GM06990 (cell line): ENCODE results near the gene RACGAP1.

Experiments used
- DNase-seq: peaks from one replicate; pipeline ENCODE4 v3.0.0-alpha.2; 2011; ENCODE audit not compliant: insufficient read length; ENCODE audit errors: extremely low read depth
- H3K27me3 ChIP-seq: replicated peaks from 2 replicates; pipeline ENCODE4 v1.6.0; 2011; ENCODE audit warnings: low read length; ENCODE audit not compliant: control insufficient read depth, insufficient read depth
- H3K36me3 ChIP-seq: 2 replicates; pipeline ENCODE4 v1.5.1; 2011; ENCODE audit warnings: low read length; ENCODE audit not compliant: control insufficient read depth, insufficient read depth
- H3K4me3 ChIP-seq: replicated peaks from 2 replicates; pipeline ENCODE4 v1.5.1; 2011; ENCODE audit warnings: low read depth, mild to moderate bottlenecking, control low read depth, low read length
- TF ChIP-seq, protein P1 (sequence below): IDR thresholded peaks from 2 replicates; pipeline ENCODE4 v1.5.1; 2011; ENCODE audit warnings: low read length, control low read depth, mild to moderate bottlenecking, inconsistent platforms; ENCODE audit not compliant: insufficient read depth, poor library complexity, severe bottlenecking

RACGAP1 gene

DNA sequence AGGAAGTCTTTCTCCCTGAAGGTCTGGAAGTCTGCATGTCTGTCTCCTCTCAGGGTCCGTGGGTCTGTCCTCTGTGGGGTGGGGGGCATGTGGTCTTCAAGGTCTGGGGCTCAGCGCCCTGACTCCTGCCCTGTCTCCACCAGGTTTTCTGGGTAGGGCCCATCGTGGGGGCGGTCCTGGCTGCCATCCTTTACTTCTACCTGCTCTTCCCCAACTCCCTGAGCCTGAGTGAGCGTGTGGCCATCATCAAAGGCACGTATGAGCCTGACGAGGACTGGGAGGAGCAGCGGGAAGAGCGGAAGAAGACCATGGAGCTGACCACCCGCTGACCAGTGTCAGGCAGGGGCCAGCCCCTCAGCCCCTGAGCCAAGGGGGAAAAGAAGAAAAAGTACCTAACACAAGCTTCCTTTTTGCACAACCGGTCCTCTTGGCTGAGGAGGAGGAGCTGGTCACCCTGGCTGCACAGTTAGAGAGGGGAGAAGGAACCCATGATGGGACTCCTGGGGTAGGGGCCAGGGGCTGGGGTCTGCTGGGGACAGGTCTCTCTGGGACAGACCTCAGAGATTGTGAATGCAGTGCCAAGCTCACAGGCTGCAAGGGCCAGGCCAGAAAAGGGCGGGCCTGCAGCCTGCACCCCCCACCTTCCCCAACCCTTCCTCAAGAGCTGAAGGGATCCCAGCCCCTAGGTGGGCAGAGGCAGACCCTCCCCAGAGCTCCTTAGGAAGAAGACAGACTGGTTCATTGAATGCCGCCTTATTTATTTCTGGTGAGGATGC lies 60.3 kb downstream of the RACGAP1 start:
- Histone ChIP-seq H3K36me3 (no peaks in the 10 kb centered on the region), H3K4me3 (no peak overlapping the region), H3K27me3 (peaks cover 3% of the 10 kb centered on the region)
- DNase-seq: no peak
- TF ChIP-seq, protein P1, sequence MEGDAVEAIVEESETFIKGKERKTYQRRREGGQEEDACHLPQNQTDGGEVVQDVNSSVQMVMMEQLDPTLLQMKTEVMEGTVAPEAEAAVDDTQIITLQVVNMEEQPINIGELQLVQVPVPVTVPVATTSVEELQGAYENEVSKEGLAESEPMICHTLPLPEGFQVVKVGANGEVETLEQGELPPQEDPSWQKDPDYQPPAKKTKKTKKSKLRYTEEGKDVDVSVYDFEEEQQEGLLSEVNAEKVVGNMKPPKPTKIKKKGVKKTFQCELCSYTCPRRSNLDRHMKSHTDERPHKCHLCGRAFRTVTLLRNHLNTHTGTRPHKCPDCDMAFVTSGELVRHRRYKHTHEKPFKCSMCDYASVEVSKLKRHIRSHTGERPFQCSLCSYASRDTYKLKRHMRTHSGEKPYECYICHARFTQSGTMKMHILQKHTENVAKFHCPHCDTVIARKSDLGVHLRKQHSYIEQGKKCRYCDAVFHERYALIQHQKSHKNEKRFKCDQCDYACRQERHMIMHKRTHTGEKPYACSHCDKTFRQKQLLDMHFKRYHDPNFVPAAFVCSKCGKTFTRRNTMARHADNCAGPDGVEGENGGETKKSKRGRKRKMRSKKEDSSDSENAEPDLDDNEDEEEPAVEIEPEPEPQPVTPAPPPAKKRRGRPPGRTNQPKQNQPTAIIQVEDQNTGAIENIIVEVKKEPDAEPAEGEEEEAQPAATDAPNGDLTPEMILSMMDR: no peak

DNA sequence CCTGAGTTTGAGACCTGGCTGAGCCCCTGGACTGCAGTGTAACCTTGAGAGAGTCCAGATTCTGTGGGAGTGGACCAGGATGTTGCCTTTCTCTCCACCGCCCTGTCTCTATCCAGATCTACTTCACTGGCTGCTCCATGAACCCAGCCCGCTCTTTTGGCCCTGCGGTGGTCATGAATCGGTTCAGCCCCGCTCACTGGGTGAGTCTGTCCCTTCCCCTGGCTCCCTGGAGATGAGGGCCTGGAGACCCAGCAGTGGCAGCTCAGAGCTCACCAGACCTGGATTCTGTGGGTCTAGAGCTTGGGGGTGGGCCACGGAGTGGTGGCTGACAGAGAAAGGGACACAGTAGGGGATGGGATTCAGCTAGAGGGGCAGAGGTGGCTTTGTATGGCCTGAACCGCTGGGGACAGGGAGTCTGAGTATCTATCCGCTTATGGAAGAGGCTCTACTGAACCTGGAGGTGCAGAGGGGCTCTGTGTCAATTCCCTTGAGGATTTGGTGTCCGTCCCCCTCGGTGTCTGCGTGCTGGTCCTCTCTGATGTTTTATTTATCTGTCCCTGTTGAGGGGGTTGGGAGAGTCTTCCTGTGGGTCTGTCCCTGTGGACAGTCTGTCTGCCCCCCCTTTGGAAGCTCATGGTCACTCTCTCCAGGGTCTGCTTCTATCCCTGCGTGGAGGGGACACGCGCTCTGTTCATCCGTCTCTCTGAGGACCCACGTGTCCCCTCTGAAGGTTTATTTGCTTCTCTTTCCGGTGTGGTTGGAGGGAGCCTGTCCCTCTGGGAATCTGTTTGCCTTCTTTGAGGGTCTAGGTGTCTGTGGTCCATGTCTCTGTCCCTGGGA lies 61.1 kb downstream of the RACGAP1 start:
- peaks cover 3% of the 10 kb centered on the region for H3K27me3 ChIP-seq
- H3K36me3 ChIP-seq: no peaks in the 10 kb centered on the region
- DNase-seq: no peak
- TF ChIP-seq, protein P1: no peak
- no peak overlapping the region for H3K4me3 ChIP-seq

DNA sequence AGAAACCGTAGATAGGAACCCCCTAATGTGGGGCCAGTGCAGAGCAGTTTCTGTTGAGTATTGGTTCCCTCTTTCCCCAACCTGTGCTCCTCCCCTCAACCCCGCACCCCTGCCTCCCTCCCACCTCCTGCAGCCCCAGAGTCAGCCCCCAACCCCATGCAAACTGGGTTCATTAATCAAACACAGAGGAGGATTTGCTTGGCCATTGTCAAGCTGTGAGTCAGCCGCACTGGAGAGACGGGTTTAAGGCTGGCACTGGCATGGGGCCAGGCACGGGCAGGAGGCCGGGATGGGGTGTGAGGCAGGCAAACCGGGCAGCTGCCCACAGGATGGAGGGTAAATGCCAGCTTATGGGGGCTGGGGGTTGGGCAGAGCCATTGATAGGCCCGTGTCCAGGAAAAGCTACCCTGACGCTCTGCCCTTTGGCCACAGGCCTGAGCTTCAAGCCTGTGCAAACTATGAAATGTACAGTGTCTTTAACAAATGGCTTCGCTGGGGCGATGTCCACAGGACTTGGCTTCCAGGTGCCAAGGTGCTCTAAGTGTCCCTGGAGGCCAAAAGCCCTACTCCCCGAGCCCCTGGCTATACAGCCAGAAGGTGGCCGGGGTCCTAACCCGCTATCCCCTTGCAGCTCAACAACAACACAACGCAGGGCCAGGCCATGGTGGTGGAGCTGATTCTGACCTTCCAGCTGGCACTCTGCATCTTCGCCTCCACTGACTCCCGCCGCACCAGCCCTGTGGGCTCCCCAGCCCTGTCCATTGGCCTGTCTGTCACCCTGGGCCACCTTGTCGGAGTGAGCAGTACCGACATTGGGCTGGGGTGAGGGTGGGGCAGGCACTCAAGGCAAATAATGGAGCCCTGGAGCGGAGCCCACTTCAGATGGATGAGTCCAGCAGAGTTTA lies 62.2 kb downstream of the RACGAP1 start:
- TF ChIP-seq, protein P1: no peak
- H3K27me3 ChIP-seq: peaks cover 3% of the 10 kb centered on the region
- H3K4me3 ChIP-seq: no peak overlapping the region
- no peaks in the 10 kb centered on the region for H3K36me3 ChIP-seq
- DNase-seq: no peak

DNA sequence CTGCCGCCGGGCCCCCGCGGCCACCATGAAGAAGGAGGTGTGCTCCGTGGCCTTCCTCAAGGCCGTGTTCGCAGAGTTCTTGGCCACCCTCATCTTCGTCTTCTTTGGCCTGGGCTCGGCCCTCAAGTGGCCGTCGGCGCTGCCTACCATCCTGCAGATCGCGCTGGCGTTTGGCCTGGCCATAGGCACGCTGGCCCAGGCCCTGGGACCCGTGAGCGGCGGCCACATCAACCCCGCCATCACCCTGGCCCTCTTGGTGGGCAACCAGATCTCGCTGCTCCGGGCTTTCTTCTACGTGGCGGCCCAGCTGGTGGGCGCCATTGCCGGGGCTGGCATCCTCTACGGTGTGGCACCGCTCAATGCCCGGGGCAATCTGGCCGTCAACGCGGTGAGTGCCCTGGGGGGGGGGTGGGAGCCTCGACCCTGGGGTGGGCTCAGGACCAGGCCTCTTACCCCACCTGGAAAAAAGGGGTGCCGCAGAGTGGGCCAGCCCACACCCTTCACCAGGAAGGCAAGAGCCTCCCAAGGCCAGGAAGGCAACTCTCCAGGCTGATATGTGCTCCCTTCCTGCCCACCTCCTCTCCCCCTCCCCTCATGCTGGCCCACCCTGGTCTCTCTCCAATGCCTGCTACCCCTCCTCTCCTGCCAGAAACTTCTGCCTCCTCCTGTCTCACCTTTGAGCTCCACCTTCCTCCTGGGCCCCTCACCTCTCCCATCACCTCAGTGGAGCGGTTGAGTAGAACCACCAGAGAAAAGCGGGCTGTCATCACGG lies 63.1 kb downstream of the RACGAP1 start:
- TF ChIP-seq, protein P1: no peak
- Histone ChIP-seq H3K4me3 (no peak overlapping the region), H3K36me3 (no peaks in the 10 kb centered on the region), H3K27me3 (peaks cover 3% of the 10 kb centered on the region)
- no peak for DNase-seq
